ENCODE measurements around the gene RHEB. TPM values are rescaled to one million over a fixed set of nuclear protein-coding genes. Genes with fewer than 3 reads are reported as not detected.

Gene RHEB, protein sequence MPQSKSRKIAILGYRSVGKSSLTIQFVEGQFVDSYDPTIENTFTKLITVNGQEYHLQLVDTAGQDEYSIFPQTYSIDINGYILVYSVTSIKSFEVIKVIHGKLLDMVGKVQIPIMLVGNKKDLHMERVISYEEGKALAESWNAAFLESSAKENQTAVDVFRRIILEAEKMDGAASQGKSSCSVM
- total RNA-seq (2014; rRNA removed), result 87.0 and 99.3 TPM in 2 replicates
- Bru-seq, nascent RNA, result percentile 95 among the genes with signal in this experiment
- BruChase-seq, experiment 1, labeled RNA remaining after a 6-hour chase, result percentile 91 among the genes with signal in this experiment
- percentile 92 among the genes with signal in this experiment for BruChase-seq, experiment 2, labeled RNA remaining after a 2-hour chase
- long read RNA-seq, transcript RHEB-201 (8 exons, 2,075 nt), result major isoform, 256 of 300 reads
- long read RNA-seq, partial matches to known transcripts, result 18 of 300 reads
- long read RNA-seq, other reads (novel, unspliced or antisense), result 23 of 300 reads

GRCh38 chr7:151519765-151520418, at the start of gene RHEB:
RHEB (minus strand) TSS chr7:151519895; CDS start chr7:151519511, 384 bp downstream.
- POLR2A ChIA-PET (ENCODE audit: unreplicated experiment), result interaction anchor here (0.6 to 1.0 kb wide), 9 partner anchors 19 to 828 kb away, joined by 3 to 8 read pairs (median 4); no protein-coding TSS in a partner anchor
- H3K27ac ChIP-seq (ENCODE audit: low read length), result peak within 1 kb of the TSS; percentile 94
- BruUV-seq (replicated peaks), result no TSS peak
- intact Hi-C loops (cut with micrococcal nuclease), result loop anchor here (2.0 kb wide), 1 partner anchor 25 kb away; no protein-coding TSS in a partner anchor
- DNase-seq, result peak; percentile 98
- no peaks in the 10 kb centered on the region for H3K27me3 ChIP-seq (ENCODE audit: low read length)
- peaks cover 44% of the 10 kb centered on the region for H3K79me2 ChIP-seq (ENCODE audit: low read length)
- H3K9ac ChIP-seq (ENCODE audit: low read length), result peak within 1 kb of the TSS; percentile 91
- peaks cover 30% of the 10 kb centered on the region for H3K4me1 ChIP-seq (ENCODE audit: insufficient read depth, low read length)
- H3K4me3 ChIP-seq (ENCODE audit: low read length), result peak within 1 kb of the TSS; percentile 91
- TF ChIP-seq EZH2phosphoT487 (IDR thresholded peaks at IDR 0.05; ENCODE audit: borderline replicate concordance, low read length) (no peak), EZH2 (IDR thresholded peaks at IDR 0.05; ENCODE audit: low read length, unreplicated experiment) (no peak)
- TF ChIP-seq, protein P1, sequence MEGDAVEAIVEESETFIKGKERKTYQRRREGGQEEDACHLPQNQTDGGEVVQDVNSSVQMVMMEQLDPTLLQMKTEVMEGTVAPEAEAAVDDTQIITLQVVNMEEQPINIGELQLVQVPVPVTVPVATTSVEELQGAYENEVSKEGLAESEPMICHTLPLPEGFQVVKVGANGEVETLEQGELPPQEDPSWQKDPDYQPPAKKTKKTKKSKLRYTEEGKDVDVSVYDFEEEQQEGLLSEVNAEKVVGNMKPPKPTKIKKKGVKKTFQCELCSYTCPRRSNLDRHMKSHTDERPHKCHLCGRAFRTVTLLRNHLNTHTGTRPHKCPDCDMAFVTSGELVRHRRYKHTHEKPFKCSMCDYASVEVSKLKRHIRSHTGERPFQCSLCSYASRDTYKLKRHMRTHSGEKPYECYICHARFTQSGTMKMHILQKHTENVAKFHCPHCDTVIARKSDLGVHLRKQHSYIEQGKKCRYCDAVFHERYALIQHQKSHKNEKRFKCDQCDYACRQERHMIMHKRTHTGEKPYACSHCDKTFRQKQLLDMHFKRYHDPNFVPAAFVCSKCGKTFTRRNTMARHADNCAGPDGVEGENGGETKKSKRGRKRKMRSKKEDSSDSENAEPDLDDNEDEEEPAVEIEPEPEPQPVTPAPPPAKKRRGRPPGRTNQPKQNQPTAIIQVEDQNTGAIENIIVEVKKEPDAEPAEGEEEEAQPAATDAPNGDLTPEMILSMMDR (conservative IDR thresholded peaks at IDR 0.05; ENCODE audit: low read depth, low read length), result no peak
- peaks cover 39% of the 10 kb centered on the region for H4K20me1 ChIP-seq (ENCODE audit: low read length)
- H3K36me3 ChIP-seq (ENCODE audit: low read depth, low read length), result no peaks in the 10 kb centered on the region
- peak within 1 kb of the TSS; percentile 93 for H3K4me2 ChIP-seq (ENCODE audit: low read length)
- H3K9me2 ChIP-seq (replicated peaks; ENCODE audit: low read length), result no peaks in the 10 kb centered on the region
- H3F3A ChIP-seq (ENCODE audit: low read length, unreplicated experiment), result no peaks in the 10 kb centered on the region
- H3K9me3 ChIP-seq (ENCODE audit: low read length), result no peaks in the 10 kb centered on the region
- peak within 1 kb of the TSS; percentile 96 for H2AFZ ChIP-seq (ENCODE audit: low read length)
- CTCF ChIA-PET, result interaction anchor here (0.6 to 1.2 kb wide), 5 partner anchors 58 to 225 kb away, joined by 3 to 5 read pairs (median 3); partner anchors contain the start of gene NUB1
- peak; percentile 84 for ATAC-seq

GRCh38 chr7:151566897-151567320, 47.2 kb upstream of the RHEB start:
- peaks cover 11% of the 10 kb centered on the region; the same call in 1 of the 2 replicates for H3K4me1 ChIP-seq (ENCODE audit: insufficient read depth, low read length)
- H3K79me2 ChIP-seq (ENCODE audit: low read length), result no peaks in the 10 kb centered on the region
- no peak overlapping the region for H3K27ac ChIP-seq (ENCODE audit: low read length)
- no peak overlapping the region for H3K9ac ChIP-seq (ENCODE audit: low read length)
- no peaks in the 10 kb centered on the region for H3K9me3 ChIP-seq (ENCODE audit: low read length)
- TF ChIP-seq EZH2 (IDR thresholded peaks at IDR 0.05; ENCODE audit: low read length, unreplicated experiment), result no peak
- TF ChIP-seq EZH2phosphoT487 (IDR thresholded peaks at IDR 0.05; ENCODE audit: borderline replicate concordance, low read length), result no peak
- TF ChIP-seq, protein P1 (conservative IDR thresholded peaks at IDR 0.05; ENCODE audit: low read depth, low read length), result no peak
- no peak for ATAC-seq
- peaks cover 2% of the 10 kb centered on the region; the same call in 1 of the 2 replicates for H3K36me3 ChIP-seq (ENCODE audit: low read depth, low read length)
- no peak overlapping the region for H3K4me2 ChIP-seq (ENCODE audit: low read length)
- no TSS peak for BruUV-seq (replicated peaks)
- H4K20me1 ChIP-seq (ENCODE audit: low read length), result no peaks in the 10 kb centered on the region
- ChIA-PET POLR2A (ENCODE audit: unreplicated experiment) (no interaction called here), CTCF (no interaction called here)
- no peak overlapping the region for H2AFZ ChIP-seq (ENCODE audit: low read length)
- H3K27me3 ChIP-seq (ENCODE audit: low read length), result no peaks in the 10 kb centered on the region
- intact Hi-C loops (cut with micrococcal nuclease), result no loop called here
- no peaks in the 10 kb centered on the region for H3F3A ChIP-seq (ENCODE audit: low read length, unreplicated experiment)
- DNase-seq, result no peak
- H3K4me3 ChIP-seq (ENCODE audit: low read length), result no peak overlapping the region
- H3K9me2 ChIP-seq (replicated peaks; ENCODE audit: low read length), result no peaks in the 10 kb centered on the region

Data from PC-3 (cell line).